Right lobe of liver (tissue), 4 donors: ENCODE data around the gene CAPN2.

ENCODE experiments used
- POLR2A ChIP-seq: fragments of 450-650 bp; IDR thresholded peaks from one replicate; pipeline ENCODE4 v1.6.1; 2017; ENCODE audit warnings: antibody characterized with exemption, mild to moderate bottlenecking
- TF ChIP-seq, protein P1 (sequence below), 4 donors: fragments of 200-600 bp in 3 of 4; fragments of 450-650 bp in 1 of 4; IDR thresholded peaks; one replicate each; pipeline versions ENCODE4 v1.5.1 to v1.8.0; 2016 to 2022; ENCODE audit warnings: antibody characterized with exemption in 4 of 4, mild to moderate bottlenecking in 2 of 4
- donor health status: DM: no; HTN: no; CAD: no.
- donor health status: DM: no; HTN: no; CAD: no.
- donor health status: DM: no; HTN: yes; CAD: no.

DNA sequence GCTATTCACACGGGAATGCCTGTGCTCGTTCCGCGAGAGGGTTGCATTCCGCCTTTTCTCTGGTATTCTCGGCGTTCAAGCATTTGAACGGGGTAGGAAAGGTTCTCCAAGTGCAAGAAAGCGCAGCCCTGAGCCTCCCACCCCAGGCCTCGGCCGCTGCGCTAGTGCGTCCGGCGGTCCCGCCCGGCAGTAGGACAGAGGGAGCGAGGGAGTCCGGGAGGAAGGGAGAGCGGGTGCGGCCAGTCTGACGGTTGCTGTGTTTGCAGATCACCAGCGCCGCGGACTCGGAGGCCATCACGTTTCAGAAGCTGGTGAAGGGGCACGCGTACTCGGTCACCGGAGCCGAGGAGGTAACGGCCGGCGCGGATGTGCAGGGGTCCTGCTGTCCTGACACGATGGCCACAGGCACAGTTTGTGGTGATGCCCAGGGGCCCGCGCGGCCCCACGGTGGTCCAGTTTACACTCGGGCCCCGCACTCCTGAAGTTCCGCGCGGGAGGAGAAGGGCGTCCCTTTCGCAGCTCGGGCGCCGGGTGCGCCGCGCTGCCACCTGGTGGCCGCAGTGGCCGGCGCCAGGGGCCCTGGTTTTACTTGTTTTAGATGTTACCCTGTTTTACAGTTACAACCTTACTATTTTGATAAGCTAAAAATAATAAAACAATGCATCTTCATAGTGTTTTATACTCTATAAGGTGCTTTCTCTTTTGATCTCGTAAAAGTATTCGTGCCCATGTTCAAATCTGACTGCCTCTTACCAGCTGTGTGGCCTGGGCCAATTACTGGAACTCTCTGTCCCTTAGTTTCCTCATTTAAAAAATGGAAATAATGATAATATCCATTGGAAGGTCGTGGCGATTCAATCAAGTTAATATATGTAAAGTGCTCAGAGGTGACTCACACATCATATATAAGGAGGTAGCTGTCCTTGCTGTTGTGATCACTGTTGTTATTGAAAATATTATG is 36.7 kb downstream of the CAPN2 start:
- TF ChIP-seq, protein P1, sequence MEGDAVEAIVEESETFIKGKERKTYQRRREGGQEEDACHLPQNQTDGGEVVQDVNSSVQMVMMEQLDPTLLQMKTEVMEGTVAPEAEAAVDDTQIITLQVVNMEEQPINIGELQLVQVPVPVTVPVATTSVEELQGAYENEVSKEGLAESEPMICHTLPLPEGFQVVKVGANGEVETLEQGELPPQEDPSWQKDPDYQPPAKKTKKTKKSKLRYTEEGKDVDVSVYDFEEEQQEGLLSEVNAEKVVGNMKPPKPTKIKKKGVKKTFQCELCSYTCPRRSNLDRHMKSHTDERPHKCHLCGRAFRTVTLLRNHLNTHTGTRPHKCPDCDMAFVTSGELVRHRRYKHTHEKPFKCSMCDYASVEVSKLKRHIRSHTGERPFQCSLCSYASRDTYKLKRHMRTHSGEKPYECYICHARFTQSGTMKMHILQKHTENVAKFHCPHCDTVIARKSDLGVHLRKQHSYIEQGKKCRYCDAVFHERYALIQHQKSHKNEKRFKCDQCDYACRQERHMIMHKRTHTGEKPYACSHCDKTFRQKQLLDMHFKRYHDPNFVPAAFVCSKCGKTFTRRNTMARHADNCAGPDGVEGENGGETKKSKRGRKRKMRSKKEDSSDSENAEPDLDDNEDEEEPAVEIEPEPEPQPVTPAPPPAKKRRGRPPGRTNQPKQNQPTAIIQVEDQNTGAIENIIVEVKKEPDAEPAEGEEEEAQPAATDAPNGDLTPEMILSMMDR (IDR thresholded peaks at IDR 0.05): peak; percentile 88 to 97 (median 96)
- TF ChIP-seq POLR2A: no peak
